GM23338 (cell line): ENCODE results near the gene CACNA1H. TPM values are rescaled to one million over a fixed set of nuclear protein-coding genes. Genes with fewer than 3 reads are reported as not detected.

Experiments
- ATAC-seq: fragments of 200-7000 bp; cut with Tn5 transposase; 3 replicates; pipeline ENCODE4 v1.9.1; 2020
- DNase-seq: peaks from one replicate; pipeline ENCODE4 v3.0.0-alpha.2; 2015; ENCODE audit warnings: low spot score
- H2AFZ ChIP-seq: fragments of 200-600 bp; sonication (generic); 2 replicates; pipeline ENCODE4 v1.8.0; 2016; ENCODE audit warnings: antibody characterized with exemption, mild to moderate bottlenecking, moderate library complexity
- H3F3A ChIP-seq: fragments of 200-600 bp; sonication (generic); replicated peaks from 2 replicates; pipeline ENCODE4 v1.8.0; 2017; ENCODE audit warnings: antibody characterized with exemption, mixed run types, low read depth
- H3K27ac ChIP-seq: fragments of 200-600 bp; sonication (generic); 2 replicates; pipeline ENCODE4 v1.6.1; 2016; ENCODE audit warnings: low read depth
- H3K27me3 ChIP-seq: fragments of 200-600 bp; sonication (generic); 2 replicates; pipeline ENCODE4 v1.8.0; 2016; ENCODE audit warnings: mild to moderate bottlenecking, mixed run types, moderate library complexity; ENCODE audit not compliant: insufficient read depth
- H3K36me3 ChIP-seq: fragments of 200-600 bp; sonication (generic); 2 replicates; pipeline ENCODE4 v1.8.0; 2016; ENCODE audit warnings: mild to moderate bottlenecking; ENCODE audit not compliant: insufficient read depth
- H3K4me1 ChIP-seq: fragments of 200-600 bp; sonication (generic); 2 replicates; pipeline ENCODE4 v1.8.0; 2016; ENCODE audit warnings: mild to moderate bottlenecking, moderate library complexity; ENCODE audit not compliant: insufficient read depth
- H3K4me2 ChIP-seq: fragments of 200-600 bp; sonication (generic); 2 replicates; pipeline ENCODE4 v1.7.1; 2017; ENCODE audit warnings: mixed run types
- H3K4me3 ChIP-seq: fragments of 200-600 bp; sonication (generic); 2 replicates; pipeline ENCODE4 v1.6.1; 2016; ENCODE audit warnings: mixed run types
- H3K79me2 ChIP-seq: fragments of 200-600 bp; sonication (generic); replicated peaks from 2 replicates; pipeline ENCODE4 v1.8.0; 2017; ENCODE audit warnings: mild to moderate bottlenecking; ENCODE audit not compliant: insufficient read depth
- H3K9me2 ChIP-seq: fragments of 200-600 bp; sonication (generic); 2 replicates; pipeline ENCODE4 v1.8.0; 2017; ENCODE audit not compliant: insufficient read depth
- H4K20me1 ChIP-seq: fragments of 200-600 bp; sonication (generic); replicated peaks from 2 replicates; pipeline ENCODE4 v1.8.0; 2017; ENCODE audit warnings: mild to moderate bottlenecking; ENCODE audit not compliant: insufficient read depth
- H3K27ac Mint-ChIP-seq: 2 replicates; pipeline ENCODE4 v1.8.0; 2020; ENCODE audit warnings: inconsistent platforms, mild to moderate bottlenecking, moderate library complexity, mixed read lengths
- H3K27me3 Mint-ChIP-seq: 3 replicates; pipeline ENCODE4 v1.8.0; 2022; ENCODE audit warnings: low read depth, mild to moderate bottlenecking, moderate library complexity, mixed read lengths, inconsistent platforms; ENCODE audit not compliant: insufficient read depth, poor library complexity
- H3K36me3 Mint-ChIP-seq: 3 replicates; pipeline ENCODE4 v1.8.0; 2021; ENCODE audit warnings: low read depth, mild to moderate bottlenecking, inconsistent platforms, moderate library complexity, mixed read lengths
- H3K4me1 Mint-ChIP-seq: 3 replicates; pipeline ENCODE4 v1.8.0; 2020; ENCODE audit warnings: mild to moderate bottlenecking, inconsistent platforms, mixed read lengths
- H3K4me3 Mint-ChIP-seq: 3 replicates; pipeline ENCODE4 v1.8.0; 2021; ENCODE audit warnings: moderate library complexity, mild to moderate bottlenecking, inconsistent platforms, mixed read lengths
- H3K9me3 Mint-ChIP-seq: 3 replicates; pipeline ENCODE4 v1.8.0; 2020; ENCODE audit warnings: moderate library complexity, mild to moderate bottlenecking, inconsistent platforms, mixed read lengths
- CREB1 ChIP-seq: fragments of 250-450 bp; sonication (Bioruptor Pico); IDR thresholded peaks from 2 replicates; pipeline ENCODE4 v1.5.0; 2020; ENCODE audit warnings: low read depth, mild to moderate bottlenecking, moderate library complexity
- EZH2 ChIP-seq: fragments of 200-600 bp; sonication (generic); IDR thresholded peaks from one replicate; pipeline ENCODE4 v1.8.0; 2017; ENCODE audit warnings: antibody characterized with exemption, mild to moderate bottlenecking, low read depth; ENCODE audit not compliant: unreplicated experiment
- EZH2phosphoT487 ChIP-seq: fragments of 200-600 bp; sonication (generic); IDR thresholded peaks from one replicate; pipeline ENCODE4 v1.8.1; 2018; ENCODE audit warnings: antibody characterized with exemption; ENCODE audit not compliant: unreplicated experiment
- NANOG ChIP-seq: IDR thresholded peaks from 2 replicates; pipeline ENCODE4 v1.6.1; 2016; ENCODE audit warnings: antibody characterized with exemption, borderline replicate concordance
- ZNF114 ChIP-seq: fragments of 250-450 bp; sonication (Bioruptor Pico); IDR thresholded peaks from 2 replicates; pipeline ENCODE4 v1.5.0; 2020; ENCODE audit warnings: mild to moderate bottlenecking, moderate library complexity
- ZNF331 ChIP-seq: fragments of 250-450 bp; sonication (Bioruptor Pico); IDR thresholded peaks from 2 replicates; pipeline ENCODE4 v1.5.0; 2020; ENCODE audit warnings: low read depth, mild to moderate bottlenecking, moderate library complexity
- polyA plus RNA-seq: library from polyadenylated mRNA; unstranded; fragments of >200 nt; fragmentation: Nextera tagmentation; extraction: Ambion mirVana; gene quantifications from 2 replicates; pipeline ENCODE4 v1.2.1, GENCODE V29; 2016
- total RNA-seq: library from RNA; depleted of rRNA; stranded (reverse); fragments of >200 nt; shearing (Covaris generic); gene quantifications from 2 replicates; pipeline ENCODE4 v1.2.3, GENCODE V29; 2014
- TF ChIP-seq, protein P1 (sequence below): fragments of 250-450 bp; sonication (Bioruptor Pico); IDR thresholded peaks from 2 replicates; pipeline ENCODE4 v1.5.0; 2020; ENCODE audit warnings: mild to moderate bottlenecking, moderate library complexity

The CACNA1H gene
- total and polyA plus RNA-seq, 2 experiments from 2014 or later = 3.5 to 43.3 TPM

DNA sequence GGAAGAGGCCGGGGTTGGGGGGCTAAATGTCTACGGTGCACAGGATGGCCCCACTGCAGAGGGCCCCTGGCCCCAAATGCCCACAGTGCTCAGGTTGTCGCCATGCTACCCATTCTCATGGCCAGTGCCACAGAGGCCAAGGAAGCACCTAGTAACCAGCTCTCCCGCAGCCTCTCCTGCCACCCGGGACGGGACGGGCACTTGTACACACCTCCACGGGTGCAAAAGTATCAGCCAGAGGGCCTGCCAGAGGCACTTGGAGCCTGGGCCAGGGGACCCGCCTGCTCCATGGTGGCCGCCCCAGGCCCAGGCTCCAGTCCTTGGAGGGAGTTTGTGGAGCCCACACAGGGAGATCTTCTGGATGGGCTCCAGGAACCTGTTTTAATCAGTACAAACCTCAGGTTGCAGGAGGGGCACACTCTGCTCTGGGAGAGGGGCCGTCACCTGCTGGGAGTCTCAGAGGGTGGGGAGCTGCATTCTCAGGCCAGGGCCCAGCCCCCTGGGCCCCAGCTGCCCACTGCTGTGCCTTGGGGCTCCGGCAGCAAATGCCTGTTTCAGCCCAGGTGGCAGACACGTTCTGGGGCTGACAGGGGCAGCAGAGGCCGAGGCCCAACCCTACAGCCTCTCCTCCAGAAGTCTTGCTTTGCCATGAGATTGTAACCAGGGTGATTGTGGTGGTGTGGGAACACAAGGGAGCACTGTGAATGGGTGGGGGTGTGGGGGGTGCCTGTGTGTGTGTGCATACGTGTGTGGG, 110.9 kb downstream of the CACNA1H start:
- no peak overlapping the region for H3K4me3 Mint-ChIP-seq
- H3K36me3 ChIP-seq = no peaks in the 10 kb centered on the region
- H3K36me3 Mint-ChIP-seq = no peaks in the 10 kb centered on the region
- ATAC-seq (no peak), DNase-seq (no peak)
- H3K79me2 ChIP-seq = no peaks in the 10 kb centered on the region
- H3K27me3 ChIP-seq = no peaks in the 10 kb centered on the region
- no peak overlapping the region for H3K27ac ChIP-seq
- H3F3A ChIP-seq = no peaks in the 10 kb centered on the region
- no peak for TF ChIP-seq EZH2phosphoT487
- TF ChIP-seq ZNF331 (CRISPR knock-in tag) = no peak
- no peak for TF ChIP-seq ZNF114
- TF ChIP-seq EZH2 = no peak
- TF ChIP-seq, protein P1, sequence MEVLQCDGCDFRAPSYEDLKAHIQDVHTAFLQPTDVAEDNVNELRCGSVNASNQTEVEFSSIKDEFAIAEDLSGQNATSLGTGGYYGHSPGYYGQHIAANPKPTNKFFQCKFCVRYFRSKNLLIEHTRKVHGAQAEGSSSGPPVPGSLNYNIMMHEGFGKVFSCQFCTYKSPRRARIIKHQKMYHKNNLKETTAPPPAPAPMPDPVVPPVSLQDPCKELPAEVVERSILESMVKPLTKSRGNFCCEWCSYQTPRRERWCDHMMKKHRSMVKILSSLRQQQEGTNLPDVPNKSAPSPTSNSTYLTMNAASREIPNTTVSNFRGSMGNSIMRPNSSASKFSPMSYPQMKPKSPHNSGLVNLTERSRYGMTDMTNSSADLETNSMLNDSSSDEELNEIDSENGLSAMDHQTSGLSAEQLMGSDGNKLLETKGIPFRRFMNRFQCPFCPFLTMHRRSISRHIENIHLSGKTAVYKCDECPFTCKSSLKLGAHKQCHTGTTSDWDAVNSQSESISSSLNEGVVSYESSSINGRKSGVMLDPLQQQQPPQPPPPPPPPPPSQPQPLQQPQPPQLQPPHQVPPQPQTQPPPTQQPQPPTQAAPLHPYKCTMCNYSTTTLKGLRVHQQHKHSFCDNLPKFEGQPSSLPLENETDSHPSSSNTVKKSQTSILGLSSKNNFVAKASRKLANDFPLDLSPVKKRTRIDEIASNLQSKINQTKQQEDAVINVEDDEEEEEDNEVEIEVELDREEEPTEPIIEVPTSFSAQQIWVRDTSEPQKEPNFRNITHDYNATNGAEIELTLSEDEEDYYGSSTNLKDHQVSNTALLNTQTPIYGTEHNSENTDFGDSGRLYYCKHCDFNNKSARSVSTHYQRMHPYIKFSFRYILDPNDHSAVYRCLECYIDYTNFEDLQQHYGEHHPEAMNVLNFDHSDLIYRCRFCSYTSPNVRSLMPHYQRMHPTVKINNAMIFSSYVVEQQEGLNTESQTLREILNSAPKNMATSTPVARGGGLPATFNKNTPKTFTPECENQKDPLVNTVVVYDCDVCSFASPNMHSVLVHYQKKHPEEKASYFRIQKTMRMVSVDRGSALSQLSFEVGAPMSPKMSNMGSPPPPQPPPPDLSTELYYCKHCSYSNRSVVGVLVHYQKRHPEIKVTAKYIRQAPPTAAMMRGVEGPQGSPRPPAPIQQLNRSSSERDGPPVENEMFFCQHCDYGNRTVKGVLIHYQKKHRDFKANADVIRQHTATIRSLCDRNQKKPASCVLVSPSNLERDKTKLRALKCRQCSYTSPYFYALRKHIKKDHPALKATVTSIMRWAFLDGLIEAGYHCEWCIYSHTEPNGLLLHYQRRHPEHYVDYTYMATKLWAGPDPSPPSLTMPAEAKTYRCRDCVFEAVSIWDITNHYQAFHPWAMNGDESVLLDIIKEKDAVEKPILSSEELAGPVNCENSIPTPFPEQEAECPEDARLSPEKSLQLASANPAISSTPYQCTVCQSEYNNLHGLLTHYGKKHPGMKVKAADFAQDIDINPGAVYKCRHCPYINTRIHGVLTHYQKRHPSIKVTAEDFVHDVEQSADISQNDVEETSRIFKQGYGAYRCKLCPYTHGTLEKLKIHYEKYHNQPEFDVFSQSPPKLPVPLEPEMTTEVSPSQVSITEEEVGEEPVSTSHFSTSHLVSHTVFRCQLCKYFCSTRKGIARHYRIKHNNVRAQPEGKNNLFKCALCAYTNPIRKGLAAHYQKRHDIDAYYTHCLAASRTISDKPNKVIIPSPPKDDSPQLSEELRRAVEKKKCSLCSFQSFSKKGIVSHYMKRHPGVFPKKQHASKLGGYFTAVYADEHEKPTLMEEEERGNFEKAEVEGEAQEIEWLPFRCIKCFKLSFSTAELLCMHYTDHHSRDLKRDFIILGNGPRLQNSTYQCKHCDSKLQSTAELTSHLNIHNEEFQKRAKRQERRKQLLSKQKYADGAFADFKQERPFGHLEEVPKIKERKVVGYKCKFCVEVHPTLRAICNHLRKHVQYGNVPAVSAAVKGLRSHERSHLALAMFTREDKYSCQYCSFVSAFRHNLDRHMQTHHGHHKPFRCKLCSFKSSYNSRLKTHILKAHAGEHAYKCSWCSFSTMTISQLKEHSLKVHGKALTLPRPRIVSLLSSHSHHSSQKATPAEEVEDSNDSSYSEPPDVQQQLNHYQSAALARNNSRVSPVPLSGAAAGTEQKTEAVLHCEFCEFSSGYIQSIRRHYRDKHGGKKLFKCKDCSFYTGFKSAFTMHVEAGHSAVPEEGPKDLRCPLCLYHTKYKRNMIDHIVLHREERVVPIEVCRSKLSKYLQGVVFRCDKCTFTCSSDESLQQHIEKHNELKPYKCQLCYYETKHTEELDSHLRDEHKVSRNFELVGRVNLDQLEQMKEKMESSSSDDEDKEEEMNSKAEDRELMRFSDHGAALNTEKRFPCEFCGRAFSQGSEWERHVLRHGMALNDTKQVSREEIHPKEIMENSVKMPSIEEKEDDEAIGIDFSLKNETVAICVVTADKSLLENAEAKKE (CRISPR knock-in tag) = no peak
- no peak for TF ChIP-seq CREB1 (CRISPR knock-in tag)
- TF ChIP-seq NANOG = no peak
- H3K4me1 ChIP-seq = no peaks in the 10 kb centered on the region
- no peak overlapping the region for H3K27ac Mint-ChIP-seq
- H3K4me1 Mint-ChIP-seq = peaks cover 10% of the 10 kb centered on the region
- no peak overlapping the region for H2AFZ ChIP-seq
- no peak overlapping the region for H3K4me3 ChIP-seq
- no peak overlapping the region for H3K4me2 ChIP-seq
- H3K9me2 ChIP-seq = no peaks in the 10 kb centered on the region
- H3K27me3 Mint-ChIP-seq = peaks cover 35% of the 10 kb centered on the region
- H4K20me1 ChIP-seq = 0 out of 2 replicates have a peak, but pooled peaks cover 2% of the 10 kb centered on the region
- H3K9me3 Mint-ChIP-seq = peaks cover 15% of the 10 kb centered on the region
